Measurements from ENCODE around the gene CSNK1G2.

DNA sequence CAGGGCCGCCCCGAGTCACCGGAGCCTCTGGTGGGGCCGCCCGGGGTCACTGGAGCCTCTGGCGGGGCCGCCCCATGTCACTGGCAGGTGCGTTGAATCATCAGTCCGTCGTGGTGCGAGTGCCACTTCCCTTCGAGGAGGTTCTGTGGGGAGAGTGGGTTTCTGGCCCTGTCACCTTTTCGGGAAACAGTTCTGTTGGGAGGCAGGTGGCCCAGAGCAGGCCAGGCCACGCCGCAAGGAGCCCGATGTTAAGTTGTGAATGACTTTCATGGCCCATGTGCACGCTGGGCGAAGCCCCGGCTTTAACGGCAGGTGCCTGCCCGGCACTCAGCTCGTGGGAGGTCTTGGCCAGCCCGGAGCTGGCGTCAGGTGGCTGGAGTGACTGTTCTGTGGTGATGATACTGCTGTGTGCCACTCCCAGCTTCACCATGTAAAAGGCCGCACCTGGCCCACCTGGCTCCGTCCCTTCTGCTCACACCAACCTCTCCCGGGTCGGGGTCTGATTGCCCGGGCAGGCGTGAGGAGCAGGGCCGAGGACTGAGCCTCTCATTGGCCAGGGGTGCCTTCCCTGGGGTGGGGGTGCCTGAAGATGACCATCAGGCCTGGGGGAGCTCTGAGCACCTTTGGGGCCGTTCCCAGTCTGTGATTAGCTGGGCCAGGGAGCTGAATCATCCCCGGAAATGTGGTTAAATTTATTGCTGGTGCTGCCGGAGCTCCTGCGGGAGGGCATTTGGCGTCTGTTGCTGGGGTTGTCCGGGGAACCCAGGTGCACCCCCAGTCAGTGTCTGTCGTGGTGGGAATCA lies 29.2 kb downstream of the CSNK1G2 start:
- TF ChIP-seq, protein P1, sequence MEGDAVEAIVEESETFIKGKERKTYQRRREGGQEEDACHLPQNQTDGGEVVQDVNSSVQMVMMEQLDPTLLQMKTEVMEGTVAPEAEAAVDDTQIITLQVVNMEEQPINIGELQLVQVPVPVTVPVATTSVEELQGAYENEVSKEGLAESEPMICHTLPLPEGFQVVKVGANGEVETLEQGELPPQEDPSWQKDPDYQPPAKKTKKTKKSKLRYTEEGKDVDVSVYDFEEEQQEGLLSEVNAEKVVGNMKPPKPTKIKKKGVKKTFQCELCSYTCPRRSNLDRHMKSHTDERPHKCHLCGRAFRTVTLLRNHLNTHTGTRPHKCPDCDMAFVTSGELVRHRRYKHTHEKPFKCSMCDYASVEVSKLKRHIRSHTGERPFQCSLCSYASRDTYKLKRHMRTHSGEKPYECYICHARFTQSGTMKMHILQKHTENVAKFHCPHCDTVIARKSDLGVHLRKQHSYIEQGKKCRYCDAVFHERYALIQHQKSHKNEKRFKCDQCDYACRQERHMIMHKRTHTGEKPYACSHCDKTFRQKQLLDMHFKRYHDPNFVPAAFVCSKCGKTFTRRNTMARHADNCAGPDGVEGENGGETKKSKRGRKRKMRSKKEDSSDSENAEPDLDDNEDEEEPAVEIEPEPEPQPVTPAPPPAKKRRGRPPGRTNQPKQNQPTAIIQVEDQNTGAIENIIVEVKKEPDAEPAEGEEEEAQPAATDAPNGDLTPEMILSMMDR (IDR thresholded peaks at IDR 0.05), result no peak
- TF ChIP-seq EZH2 (IDR thresholded peaks at IDR 0.05; ENCODE audit: borderline replicate concordance, insufficient read depth, low read depth, low read length, poor library complexity, severe bottlenecking), result no peak
